WTC11 (cell line): Measurements from ENCODE around the gene NOP56. TPM values are rescaled to one million over a fixed set of nuclear protein-coding genes. Genes with fewer than 3 reads are reported as not detected.
A peak's percentile ranks its signal among the peaks of the same experiment; 100 is the strongest.

ENCODE experiments used
- ATAC-seq: fragments of 200-7000 bp; cut with Tn5 transposase; 2 replicates; pipeline ENCODE4 v1.10.0; 2021; ENCODE audit warnings: mild to moderate bottlenecking, moderate library complexity
- CTCF ChIA-PET: fragments of 300-600 bp; sonication (Branson Sonifier 250); formaldehyde crosslinking; loops from one replicate; lab custom pipeline; 2021; ENCODE audit warnings: antibody characterized with exemption; lab: Charles Lee
- POLR2A ChIA-PET: fragments of 350-600 bp; sonication (Branson Sonifier 250); formaldehyde crosslinking; loops from one replicate; lab custom pipeline; 2021; ENCODE audit warnings: antibody characterized with exemption; lab: Charles Lee
- DNase-seq: peaks from one replicate; pipeline ENCODE4 v3.0.0; 2021; ENCODE audit warnings: low spot score
- H3K27ac Mint-ChIP-seq: 2 replicates; pipeline ENCODE4 v1.8.0; 2021; ENCODE audit warnings: mixed read lengths
- H3K27me3 Mint-ChIP-seq: 2 replicates; pipeline ENCODE4 v1.8.0; 2021; ENCODE audit warnings: low read depth, mild to moderate bottlenecking, moderate library complexity, mixed read lengths
- H3K36me3 Mint-ChIP-seq: 2 replicates; pipeline ENCODE4 v1.8.0; 2021; ENCODE audit warnings: mixed read lengths
- H3K4me1 Mint-ChIP-seq: 2 replicates; pipeline ENCODE4 v1.8.0; 2022; ENCODE audit warnings: mixed read lengths
- H3K4me3 Mint-ChIP-seq: 2 replicates; pipeline ENCODE4 v1.8.0; 2021; ENCODE audit warnings: mild to moderate bottlenecking, moderate library complexity, mixed read lengths
- H3K9me3 Mint-ChIP-seq: 2 replicates; pipeline ENCODE4 v1.8.0; 2021; ENCODE audit warnings: mixed read lengths
- ATF1 ChIP-seq: sonication (generic); formaldehyde crosslinking; IDR thresholded peaks from 2 replicates; pipeline ENCODE4 v1.8.1; 2023; ENCODE audit warnings: mild to moderate bottlenecking, moderate library complexity, missing genetic modification reagents
- CREB1 ChIP-seq: sonication (generic); formaldehyde crosslinking; IDR thresholded peaks from 2 replicates; pipeline ENCODE4 v1.8.0; 2023; ENCODE audit warnings: mild to moderate bottlenecking, missing genetic modification reagents
- FOXK1 ChIP-seq: sonication (generic); formaldehyde crosslinking; IDR thresholded peaks from 2 replicates; pipeline ENCODE4 v1.8.0; 2022; ENCODE audit warnings: mild to moderate bottlenecking, moderate library complexity, missing genetic modification reagents
- HMGA2 ChIP-seq: fragments of 250-450 bp; sonication (Bioruptor Pico); IDR thresholded peaks from 2 replicates; pipeline ENCODE4 v1.4.0; 2021; ENCODE audit warnings: mild to moderate bottlenecking, moderate library complexity
- IRF1 ChIP-seq: sonication (generic); formaldehyde crosslinking; IDR thresholded peaks from 2 replicates; pipeline ENCODE4 v1.8.0; 2023; ENCODE audit warnings: missing genetic modification reagents
- KAT7 ChIP-seq: sonication (generic); formaldehyde crosslinking; IDR thresholded peaks from 2 replicates; pipeline ENCODE4 v1.8.1; 2023; ENCODE audit warnings: missing genetic modification reagents, mild to moderate bottlenecking, borderline replicate concordance
- NFE2L1 ChIP-seq: sonication (generic); formaldehyde crosslinking; IDR thresholded peaks from 2 replicates; pipeline ENCODE4 v1.8.1; 2023; ENCODE audit warnings: missing genetic modification reagents
- OVOL2 ChIP-seq: fragments of 250-450 bp; sonication (Bioruptor Pico); IDR thresholded peaks from 2 replicates; pipeline ENCODE4 v1.9.0; 2021; ENCODE audit warnings: mild to moderate bottlenecking, borderline replicate concordance
- SMAD3 ChIP-seq: sonication (generic); formaldehyde crosslinking; IDR thresholded peaks from 2 replicates; pipeline ENCODE4 v1.8.0; 2022; ENCODE audit warnings: missing genetic modification reagents, mild to moderate bottlenecking, borderline replicate concordance
- STAT6 ChIP-seq: sonication (generic); formaldehyde crosslinking; conservative IDR thresholded peaks from 2 replicates; pipeline ENCODE4 v1.8.1; 2023; ENCODE audit warnings: mild to moderate bottlenecking, low read depth, missing genetic modification reagents, moderate library complexity
- TCF7 ChIP-seq: sonication (generic); formaldehyde crosslinking; IDR thresholded peaks from 2 replicates; pipeline ENCODE4 v1.8.0; 2022; ENCODE audit warnings: mild to moderate bottlenecking, low read depth, missing genetic modification reagents, moderate library complexity
- ZNF138 ChIP-seq: sonication (generic); formaldehyde crosslinking; conservative IDR thresholded peaks from 2 replicates; pipeline ENCODE4 v1.8.1; 2022; ENCODE audit warnings: mild to moderate bottlenecking, moderate library complexity, missing genetic modification reagents
- ZNF219 ChIP-seq: sonication (generic); formaldehyde crosslinking; IDR thresholded peaks from 2 replicates; pipeline ENCODE4 v1.8.0; 2023; ENCODE audit warnings: missing genetic modification reagents, mild to moderate bottlenecking, borderline replicate concordance
- ZNF263 ChIP-seq: sonication (generic); formaldehyde crosslinking; IDR thresholded peaks from 2 replicates; pipeline ENCODE4 v1.8.1; 2022; ENCODE audit warnings: low read depth, mild to moderate bottlenecking, moderate library complexity, missing genetic modification reagents
- total RNA-seq: library from RNA; stranded (reverse); gene quantifications from 3 replicates; pipeline ENCODE4 v1.2.3, GENCODE V29; 2021
- TF ChIP-seq, protein P1 (sequence below): sonication (generic); formaldehyde crosslinking; IDR thresholded peaks from 2 replicates; pipeline ENCODE4 v1.8.1; 2023; ENCODE audit warnings: mild to moderate bottlenecking, missing genetic modification reagents, borderline replicate concordance
- TF ChIP-seq, protein P2 (sequence below): sonication (generic); formaldehyde crosslinking; IDR thresholded peaks from 2 replicates; pipeline ENCODE4 v1.8.0; 2023; ENCODE audit warnings: missing genetic modification reagents, mild to moderate bottlenecking, borderline replicate concordance
- TF ChIP-seq, protein P3 (sequence below): fragments of 250-450 bp; sonication (Bioruptor Pico); IDR thresholded peaks from 2 replicates; pipeline ENCODE4 v1.9.0; 2021; ENCODE audit warnings: moderate library complexity, mild to moderate bottlenecking, inconsistent platforms, borderline replicate concordance
- TF ChIP-seq, protein P4 (sequence below): sonication (generic); formaldehyde crosslinking; IDR thresholded peaks from 2 replicates; pipeline ENCODE4 v1.8.0; 2023; ENCODE audit warnings: mild to moderate bottlenecking, missing genetic modification reagents

NOP56 gene
- total RNA-seq, 1 experiment from 2014 or later, result 634 TPM

- TF ChIP-seq, protein P1, sequence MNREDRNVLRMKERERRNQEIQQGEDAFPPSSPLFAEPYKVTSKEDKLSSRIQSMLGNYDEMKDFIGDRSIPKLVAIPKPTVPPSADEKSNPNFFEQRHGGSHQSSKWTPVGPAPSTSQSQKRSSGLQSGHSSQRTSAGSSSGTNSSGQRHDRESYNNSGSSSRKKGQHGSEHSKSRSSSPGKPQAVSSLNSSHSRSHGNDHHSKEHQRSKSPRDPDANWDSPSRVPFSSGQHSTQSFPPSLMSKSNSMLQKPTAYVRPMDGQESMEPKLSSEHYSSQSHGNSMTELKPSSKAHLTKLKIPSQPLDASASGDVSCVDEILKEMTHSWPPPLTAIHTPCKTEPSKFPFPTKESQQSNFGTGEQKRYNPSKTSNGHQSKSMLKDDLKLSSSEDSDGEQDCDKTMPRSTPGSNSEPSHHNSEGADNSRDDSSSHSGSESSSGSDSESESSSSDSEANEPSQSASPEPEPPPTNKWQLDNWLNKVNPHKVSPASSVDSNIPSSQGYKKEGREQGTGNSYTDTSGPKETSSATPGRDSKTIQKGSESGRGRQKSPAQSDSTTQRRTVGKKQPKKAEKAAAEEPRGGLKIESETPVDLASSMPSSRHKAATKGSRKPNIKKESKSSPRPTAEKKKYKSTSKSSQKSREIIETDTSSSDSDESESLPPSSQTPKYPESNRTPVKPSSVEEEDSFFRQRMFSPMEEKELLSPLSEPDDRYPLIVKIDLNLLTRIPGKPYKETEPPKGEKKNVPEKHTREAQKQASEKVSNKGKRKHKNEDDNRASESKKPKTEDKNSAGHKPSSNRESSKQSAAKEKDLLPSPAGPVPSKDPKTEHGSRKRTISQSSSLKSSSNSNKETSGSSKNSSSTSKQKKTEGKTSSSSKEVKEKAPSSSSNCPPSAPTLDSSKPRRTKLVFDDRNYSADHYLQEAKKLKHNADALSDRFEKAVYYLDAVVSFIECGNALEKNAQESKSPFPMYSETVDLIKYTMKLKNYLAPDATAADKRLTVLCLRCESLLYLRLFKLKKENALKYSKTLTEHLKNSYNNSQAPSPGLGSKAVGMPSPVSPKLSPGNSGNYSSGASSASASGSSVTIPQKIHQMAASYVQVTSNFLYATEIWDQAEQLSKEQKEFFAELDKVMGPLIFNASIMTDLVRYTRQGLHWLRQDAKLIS, result no peak
These were observed 8.7 kb upstream of the NOP56 start (continued) for GRCh38 chr20:2643708-2644107.

DNA sequence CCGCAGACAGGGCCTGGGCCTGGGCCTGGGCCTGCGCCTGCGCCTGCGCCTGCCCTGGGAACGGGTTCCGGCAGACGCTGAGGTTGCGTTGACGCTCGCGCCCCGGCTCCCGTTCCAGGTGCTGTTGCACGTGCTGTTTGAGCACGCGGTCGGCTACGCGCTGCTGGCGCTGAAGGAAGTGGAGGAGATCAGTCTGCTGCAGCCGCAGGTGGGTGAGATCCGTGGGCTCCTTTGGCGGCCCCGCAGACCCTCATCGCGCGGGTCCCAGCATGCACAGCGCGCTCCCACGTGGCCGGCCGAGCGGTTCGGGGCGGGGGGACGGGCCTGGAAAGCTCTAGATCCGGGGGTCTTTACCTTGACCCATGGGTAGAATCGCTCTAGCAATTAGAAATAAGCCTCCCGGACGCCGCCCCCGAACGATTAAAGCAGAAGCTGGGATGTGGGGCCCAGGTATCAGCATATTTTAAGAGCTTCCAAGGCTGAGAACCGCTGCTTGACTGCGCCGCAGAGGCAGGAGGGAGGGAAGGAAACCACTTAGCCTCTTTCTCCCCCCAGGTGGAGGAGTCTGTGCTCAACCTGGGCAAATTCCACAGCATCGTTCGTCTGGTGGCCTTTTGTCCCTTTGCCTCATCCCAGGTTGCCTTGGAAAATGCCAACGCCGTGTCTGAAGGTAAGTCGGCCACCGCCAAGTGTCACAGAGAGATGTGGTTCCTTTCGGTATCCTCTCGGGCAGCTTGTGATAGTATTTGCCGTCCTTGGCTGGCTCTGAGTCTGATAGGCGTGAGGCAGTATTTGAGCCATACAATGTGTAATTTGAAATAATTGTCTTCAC lies 508 bp downstream of the NOP56 start:
- Mint-ChIP-seq H3K36me3 (peaks cover 52% of the 10 kb centered on the region), H3K4me3 (peak overlapping the region; percentile 84), H3K27ac (peak overlapping the region; percentile 76; the same call in 1 of the 2 replicates), H3K4me1 (peaks cover 24% of the 10 kb centered on the region), H3K9me3 (no peaks in the 10 kb centered on the region), H3K27me3 (no peaks in the 10 kb centered on the region)
- DNase-seq (no peak), ATAC-seq (peak; percentile 22)
- ChIA-PET CTCF (interaction anchor here (0.6 to 3.7 kb wide), 5 partner anchors 13 to 266 kb away, joined by 3 to 30 read pairs (median 3); no protein-coding TSS in a partner anchor), POLR2A (interaction anchor here (0.7 to 2.2 kb wide), 9 partner anchors 8 to 182 kb away, joined by 3 to 22 read pairs (median 4); partner anchors contain the start of genes IDH3B and SNRPB)
- TF ChIP-seq ATF1 (CRISPR knock-in tag) (0 out of 2 replicates have a peak, but pooled peaks have one; percentile 1), SMAD3 (CRISPR knock-in tag) (no peak), ZNF263 (peak; percentile 11; the same call in 1 of the 2 replicates), KAT7 (peak; percentile 62; the same call in 1 of the 2 replicates), IRF1 (CRISPR knock-in tag) (no peak), FOXK1 (CRISPR knock-in tag) (peak; percentile 37; the same call in 1 of the 2 replicates), HMGA2 (CRISPR knock-in tag) (no peak), CREB1 (CRISPR knock-in tag) (peak; percentile 49; the same call in 1 of the 2 replicates), STAT6 (0 out of 2 replicates have a peak, but pooled peaks have one; percentile 69), ZNF138 (peak; percentile 88), ZNF219 (CRISPR knock-in tag) (no peak), OVOL2 (CRISPR knock-in tag) (no peak), TCF7 (peak; percentile 45; the same call in 1 of the 2 replicates), NFE2L1 (peak; percentile 54; the same call in 1 of the 2 replicates)
- TF ChIP-seq, protein P2, sequence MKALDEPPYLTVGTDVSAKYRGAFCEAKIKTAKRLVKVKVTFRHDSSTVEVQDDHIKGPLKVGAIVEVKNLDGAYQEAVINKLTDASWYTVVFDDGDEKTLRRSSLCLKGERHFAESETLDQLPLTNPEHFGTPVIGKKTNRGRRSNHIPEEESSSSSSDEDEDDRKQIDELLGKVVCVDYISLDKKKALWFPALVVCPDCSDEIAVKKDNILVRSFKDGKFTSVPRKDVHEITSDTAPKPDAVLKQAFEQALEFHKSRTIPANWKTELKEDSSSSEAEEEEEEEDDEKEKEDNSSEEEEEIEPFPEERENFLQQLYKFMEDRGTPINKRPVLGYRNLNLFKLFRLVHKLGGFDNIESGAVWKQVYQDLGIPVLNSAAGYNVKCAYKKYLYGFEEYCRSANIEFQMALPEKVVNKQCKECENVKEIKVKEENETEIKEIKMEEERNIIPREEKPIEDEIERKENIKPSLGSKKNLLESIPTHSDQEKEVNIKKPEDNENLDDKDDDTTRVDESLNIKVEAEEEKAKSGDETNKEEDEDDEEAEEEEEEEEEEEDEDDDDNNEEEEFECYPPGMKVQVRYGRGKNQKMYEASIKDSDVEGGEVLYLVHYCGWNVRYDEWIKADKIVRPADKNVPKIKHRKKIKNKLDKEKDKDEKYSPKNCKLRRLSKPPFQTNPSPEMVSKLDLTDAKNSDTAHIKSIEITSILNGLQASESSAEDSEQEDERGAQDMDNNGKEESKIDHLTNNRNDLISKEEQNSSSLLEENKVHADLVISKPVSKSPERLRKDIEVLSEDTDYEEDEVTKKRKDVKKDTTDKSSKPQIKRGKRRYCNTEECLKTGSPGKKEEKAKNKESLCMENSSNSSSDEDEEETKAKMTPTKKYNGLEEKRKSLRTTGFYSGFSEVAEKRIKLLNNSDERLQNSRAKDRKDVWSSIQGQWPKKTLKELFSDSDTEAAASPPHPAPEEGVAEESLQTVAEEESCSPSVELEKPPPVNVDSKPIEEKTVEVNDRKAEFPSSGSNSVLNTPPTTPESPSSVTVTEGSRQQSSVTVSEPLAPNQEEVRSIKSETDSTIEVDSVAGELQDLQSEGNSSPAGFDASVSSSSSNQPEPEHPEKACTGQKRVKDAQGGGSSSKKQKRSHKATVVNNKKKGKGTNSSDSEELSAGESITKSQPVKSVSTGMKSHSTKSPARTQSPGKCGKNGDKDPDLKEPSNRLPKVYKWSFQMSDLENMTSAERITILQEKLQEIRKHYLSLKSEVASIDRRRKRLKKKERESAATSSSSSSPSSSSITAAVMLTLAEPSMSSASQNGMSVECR (CRISPR knock-in tag), result peak; percentile 92; the same call in 1 of the 2 replicates
- TF ChIP-seq, protein P3, sequence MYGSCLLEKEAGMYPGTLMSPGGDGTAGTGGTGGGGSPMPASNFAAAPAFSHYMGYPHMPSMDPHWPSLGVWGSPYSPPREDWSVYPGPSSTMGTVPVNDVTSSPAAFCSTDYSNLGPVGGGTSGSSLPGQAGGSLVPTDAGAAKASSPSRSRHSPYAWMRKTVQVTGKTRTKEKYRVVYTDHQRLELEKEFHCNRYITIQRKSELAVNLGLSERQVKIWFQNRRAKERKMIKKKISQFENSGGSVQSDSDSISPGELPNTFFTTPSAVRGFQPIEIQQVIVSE (CRISPR knock-in tag), result no peak
- TF ChIP-seq, protein P4, sequence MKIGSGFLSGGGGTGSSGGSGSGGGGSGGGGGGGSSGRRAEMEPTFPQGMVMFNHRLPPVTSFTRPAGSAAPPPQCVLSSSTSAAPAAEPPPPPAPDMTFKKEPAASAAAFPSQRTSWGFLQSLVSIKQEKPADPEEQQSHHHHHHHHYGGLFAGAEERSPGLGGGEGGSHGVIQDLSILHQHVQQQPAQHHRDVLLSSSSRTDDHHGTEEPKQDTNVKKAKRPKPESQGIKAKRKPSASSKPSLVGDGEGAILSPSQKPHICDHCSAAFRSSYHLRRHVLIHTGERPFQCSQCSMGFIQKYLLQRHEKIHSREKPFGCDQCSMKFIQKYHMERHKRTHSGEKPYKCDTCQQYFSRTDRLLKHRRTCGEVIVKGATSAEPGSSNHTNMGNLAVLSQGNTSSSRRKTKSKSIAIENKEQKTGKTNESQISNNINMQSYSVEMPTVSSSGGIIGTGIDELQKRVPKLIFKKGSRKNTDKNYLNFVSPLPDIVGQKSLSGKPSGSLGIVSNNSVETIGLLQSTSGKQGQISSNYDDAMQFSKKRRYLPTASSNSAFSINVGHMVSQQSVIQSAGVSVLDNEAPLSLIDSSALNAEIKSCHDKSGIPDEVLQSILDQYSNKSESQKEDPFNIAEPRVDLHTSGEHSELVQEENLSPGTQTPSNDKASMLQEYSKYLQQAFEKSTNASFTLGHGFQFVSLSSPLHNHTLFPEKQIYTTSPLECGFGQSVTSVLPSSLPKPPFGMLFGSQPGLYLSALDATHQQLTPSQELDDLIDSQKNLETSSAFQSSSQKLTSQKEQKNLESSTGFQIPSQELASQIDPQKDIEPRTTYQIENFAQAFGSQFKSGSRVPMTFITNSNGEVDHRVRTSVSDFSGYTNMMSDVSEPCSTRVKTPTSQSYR (CRISPR knock-in tag), result no peak
